A673 (cell line): Measurements from ENCODE around the gene TNFRSF4.

ENCODE experiments used
- CTCF ChIP-seq: fragments of 300-800, 200-600 bp; sonication (generic); conservative IDR thresholded peaks from 2 replicates; pipeline ENCODE4 v1.5.1; 2017; ENCODE audit warnings: low read depth, mild to moderate bottlenecking, antibody characterized with exemption, low read length, moderate library complexity, mixed read lengths
- EZH2 ChIP-seq: fragments of 200-600 bp; sonication (generic); IDR thresholded peaks from 2 replicates; pipeline ENCODE4 v1.6.1; 2017; ENCODE audit warnings: borderline replicate concordance, low read depth, mild to moderate bottlenecking, mixed read lengths, antibody characterized with exemption, low read length; ENCODE audit not compliant: poor library complexity, severe bottlenecking

GRCh38 chr1:1259119-1259488, 45.2 kb upstream of the TNFRSF4 start:
- TF ChIP-seq CTCF (no peak), EZH2 (no peak)
